ENCODE results near the gene PDE10A. TPM values are rescaled to one million over a fixed set of nuclear protein-coding genes. Genes with fewer than 3 reads are reported as not detected.

The PDE10A gene
- total RNA-seq, 2 experiments from 2014 or later = not detected

- Mint-ChIP-seq H3K27ac (no peak overlapping the region), H3K27me3 (no peaks in the 10 kb centered on the region), H3K4me1 (no peaks in the 10 kb centered on the region), H3K4me3 (no peak overlapping the region), H3K9me3 (ENCODE audit: low read depth) (peaks cover 14% of the 10 kb centered on the region), H3K36me3 (no peaks in the 10 kb centered on the region)
- no peak for DNase-seq
- no peak for ATAC-seq
- CTCF ChIA-PET = no interaction called here
Measured at GRCh38 chr6:165390475-165390874, 272.6 kb downstream of the PDE10A start.

- Mint-ChIP-seq H3K4me3 (no peak overlapping the region), H3K9me3 (ENCODE audit: low read depth) (peaks cover 14% of the 10 kb centered on the region), H3K27ac (no peak overlapping the region), H3K4me1 (no peaks in the 10 kb centered on the region), H3K27me3 (no peaks in the 10 kb centered on the region), H3K36me3 (no peaks in the 10 kb centered on the region)
- DNase-seq (no peak), ATAC-seq (no peak)
- CTCF ChIA-PET = no interaction called here
Measured at GRCh38 chr6:165389534-165389933, 273.5 kb downstream of the PDE10A start.

- Mint-ChIP-seq H3K27ac (no peak overlapping the region), H3K4me1 (no peaks in the 10 kb centered on the region), H3K36me3 (no peaks in the 10 kb centered on the region), H3K27me3 (no peaks in the 10 kb centered on the region), H3K9me3 (ENCODE audit: low read depth) (peaks cover 6% of the 10 kb centered on the region), H3K4me3 (no peak overlapping the region)
- ATAC-seq = no peak
- no peak for DNase-seq
- CTCF ChIA-PET = no interaction called here
Measured at GRCh38 chr6:165383323-165383722, 279.7 kb downstream of the PDE10A start.

GRCh38 chr6:165376100-165376499 lies 286.9 kb downstream of the PDE10A start:
- CTCF ChIA-PET = no interaction called here
- Mint-ChIP-seq H3K9me3 (ENCODE audit: low read depth) (peaks cover 2% of the 10 kb centered on the region), H3K27ac (no peak overlapping the region), H3K27me3 (no peaks in the 10 kb centered on the region), H3K4me3 (no peak overlapping the region), H3K4me1 (no peaks in the 10 kb centered on the region), H3K36me3 (no peaks in the 10 kb centered on the region)
- ATAC-seq = no peak
- no peak for DNase-seq

DNA sequence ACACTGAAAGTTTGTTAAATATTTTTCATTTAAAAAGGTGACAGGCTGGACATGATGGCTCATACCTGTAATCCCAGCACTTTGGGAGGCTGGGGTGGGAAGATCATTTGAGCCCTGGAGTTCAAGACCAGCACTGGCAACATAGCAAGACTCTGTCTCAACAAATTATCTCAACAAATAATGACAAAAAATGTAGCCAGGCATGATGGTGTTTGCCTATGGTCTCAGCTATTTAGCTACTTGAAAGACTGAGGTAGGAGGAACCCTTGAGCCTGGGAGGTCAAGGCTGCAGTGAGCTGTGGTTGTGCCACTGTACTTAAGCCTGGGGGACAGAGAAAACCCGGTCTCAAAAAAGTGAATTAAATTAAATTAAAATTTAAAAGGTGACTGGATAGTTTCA lies 297.7 kb downstream of the PDE10A start:
- Mint-ChIP-seq H3K36me3 (no peaks in the 10 kb centered on the region), H3K27me3 (no peaks in the 10 kb centered on the region), H3K9me3 (ENCODE audit: low read depth) (peaks cover 1% of the 10 kb centered on the region), H3K4me3 (no peak overlapping the region), H3K4me1 (no peaks in the 10 kb centered on the region), H3K27ac (no peak overlapping the region)
- CTCF ChIA-PET = no interaction called here
- DNase-seq (no peak), ATAC-seq (no peak)

DNA sequence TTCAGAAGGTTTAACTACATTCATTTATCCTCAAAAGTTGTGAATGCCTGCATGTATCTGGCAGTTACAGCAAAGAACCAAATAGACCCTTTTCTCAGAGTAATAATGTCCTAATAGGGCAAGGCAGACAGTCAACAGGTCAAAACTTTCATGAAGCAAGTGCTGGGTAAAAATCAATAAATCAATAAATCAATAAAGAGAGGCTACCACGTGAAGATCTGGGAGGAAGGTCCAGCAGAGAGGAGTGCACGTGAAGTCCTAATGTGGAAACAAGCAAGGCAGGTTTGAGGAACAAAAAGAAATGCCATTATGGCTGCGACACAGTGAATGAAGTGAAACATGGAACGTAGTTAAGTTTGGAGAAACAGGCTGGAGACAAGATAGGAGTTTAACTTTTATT lies 317.3 kb downstream of the PDE10A start:
- CTCF ChIA-PET = no interaction called here
- ATAC-seq = no peak
- no peaks in the 10 kb centered on the region for H3K27me3 Mint-ChIP-seq

GRCh38 chr6:165340532-165340931 lies 322.5 kb downstream of the PDE10A start:
- Mint-ChIP-seq H3K36me3 (no peaks in the 10 kb centered on the region), H3K27me3 (no peaks in the 10 kb centered on the region), H3K9me3 (ENCODE audit: low read depth) (peaks cover 5% of the 10 kb centered on the region), H3K27ac (no peak overlapping the region), H3K4me1 (no peaks in the 10 kb centered on the region), H3K4me3 (no peak overlapping the region)
- no peak for ATAC-seq
- CTCF ChIA-PET = no interaction called here
- no peak for DNase-seq

More for the DNA sequence above, 317.3 kb downstream of the PDE10A start:
- Mint-ChIP-seq H3K36me3 (no peaks in the 10 kb centered on the region), H3K9me3 (ENCODE audit: low read depth) (peaks cover 9% of the 10 kb centered on the region), H3K4me1 (no peaks in the 10 kb centered on the region), H3K27ac (no peak overlapping the region), H3K4me3 (no peak overlapping the region)
- no peak for DNase-seq

- no peaks in the 10 kb centered on the region for H3K36me3 Mint-ChIP-seq
- peaks cover 10% of the 10 kb centered on the region for H3K9me3 Mint-ChIP-seq (ENCODE audit: low read depth)
- H3K27me3 Mint-ChIP-seq = no peaks in the 10 kb centered on the region
- H3K27ac Mint-ChIP-seq = no peak overlapping the region
- no peaks in the 10 kb centered on the region for H3K4me1 Mint-ChIP-seq
- no peak for ATAC-seq
- CTCF ChIA-PET = no interaction called here
- no peak overlapping the region for H3K4me3 Mint-ChIP-seq
- DNase-seq = no peak
Measured at GRCh38 chr6:165325609-165326008, 337.4 kb downstream of the PDE10A start.

DNA sequence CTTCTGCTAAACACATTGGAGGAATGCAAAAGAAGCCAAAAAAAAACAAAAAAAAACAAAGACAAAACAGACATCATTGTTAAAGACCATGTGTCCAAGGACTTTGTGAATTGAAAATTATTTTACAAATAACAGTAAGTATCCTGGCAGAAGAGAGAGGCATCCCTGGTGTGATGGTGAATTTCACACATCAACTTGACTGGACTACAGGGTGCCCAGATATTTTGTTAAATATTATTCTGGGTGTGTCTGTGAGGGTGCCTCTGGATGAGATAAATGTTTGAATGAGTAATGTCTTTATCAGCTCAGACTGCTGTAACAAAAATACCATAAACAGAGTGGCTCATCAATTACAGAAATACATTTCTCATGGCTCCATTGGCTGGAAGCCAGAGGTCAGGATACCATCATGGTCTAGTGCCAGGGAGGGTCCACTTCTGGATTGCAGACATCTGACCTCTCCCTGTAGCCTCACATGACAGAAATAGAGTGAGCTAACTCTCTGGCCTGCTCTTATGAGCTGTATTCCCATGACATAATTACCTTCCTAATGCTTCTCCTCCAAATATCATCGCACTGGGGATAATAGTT lies 341.4 kb downstream of the PDE10A start:
- H3K4me1 Mint-ChIP-seq = no peaks in the 10 kb centered on the region
- ATAC-seq (no peak), DNase-seq (no peak)
- H3K36me3 Mint-ChIP-seq = no peaks in the 10 kb centered on the region
- no peak overlapping the region for H3K4me3 Mint-ChIP-seq
- no peaks in the 10 kb centered on the region for H3K27me3 Mint-ChIP-seq
- CTCF ChIA-PET = no interaction called here
- peaks cover 10% of the 10 kb centered on the region for H3K9me3 Mint-ChIP-seq (ENCODE audit: low read depth)
- no peak overlapping the region for H3K27ac Mint-ChIP-seq

- no peaks in the 10 kb centered on the region for H3K36me3 Mint-ChIP-seq
- H3K4me3 Mint-ChIP-seq = no peak overlapping the region
- no peak for DNase-seq
- H3K4me1 Mint-ChIP-seq = no peaks in the 10 kb centered on the region
- no peak for ATAC-seq
- H3K27ac Mint-ChIP-seq = no peak overlapping the region
- peaks cover 10% of the 10 kb centered on the region for H3K9me3 Mint-ChIP-seq (ENCODE audit: low read depth)
- CTCF ChIA-PET = no interaction called here
- H3K27me3 Mint-ChIP-seq = no peaks in the 10 kb centered on the region
Measured at GRCh38 chr6:165321150-165321549, 341.9 kb downstream of the PDE10A start.

DNA sequence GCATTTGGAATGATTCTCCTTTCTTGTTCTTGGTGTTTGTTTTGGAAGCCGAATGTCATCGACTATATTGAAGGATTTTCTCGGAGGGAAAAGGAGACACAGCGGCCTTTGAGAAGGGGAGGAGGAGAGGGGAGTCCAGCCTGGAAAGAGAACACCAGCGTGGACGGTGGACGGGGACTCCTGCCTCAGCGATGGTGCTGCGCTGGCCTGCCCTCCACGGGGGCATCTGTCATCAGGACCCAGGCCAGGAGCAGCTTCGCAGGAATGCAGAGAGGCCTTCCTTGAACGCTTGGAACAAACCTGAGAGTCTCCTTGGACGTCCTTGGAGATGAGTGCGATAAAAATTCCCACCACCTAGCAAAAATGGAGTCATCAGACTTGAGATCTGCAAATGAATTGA lies 345.3 kb downstream of the PDE10A start:
- no peak overlapping the region for H3K27ac Mint-ChIP-seq
- H3K27me3 Mint-ChIP-seq = no peaks in the 10 kb centered on the region
- H3K4me3 Mint-ChIP-seq = no peak overlapping the region
- H3K4me1 Mint-ChIP-seq = no peaks in the 10 kb centered on the region
- H3K36me3 Mint-ChIP-seq = no peaks in the 10 kb centered on the region
- peaks cover 6% of the 10 kb centered on the region for H3K9me3 Mint-ChIP-seq (ENCODE audit: low read depth)
- CTCF ChIA-PET = no interaction called here
- no peak for ATAC-seq
- no peak for DNase-seq

DNA sequence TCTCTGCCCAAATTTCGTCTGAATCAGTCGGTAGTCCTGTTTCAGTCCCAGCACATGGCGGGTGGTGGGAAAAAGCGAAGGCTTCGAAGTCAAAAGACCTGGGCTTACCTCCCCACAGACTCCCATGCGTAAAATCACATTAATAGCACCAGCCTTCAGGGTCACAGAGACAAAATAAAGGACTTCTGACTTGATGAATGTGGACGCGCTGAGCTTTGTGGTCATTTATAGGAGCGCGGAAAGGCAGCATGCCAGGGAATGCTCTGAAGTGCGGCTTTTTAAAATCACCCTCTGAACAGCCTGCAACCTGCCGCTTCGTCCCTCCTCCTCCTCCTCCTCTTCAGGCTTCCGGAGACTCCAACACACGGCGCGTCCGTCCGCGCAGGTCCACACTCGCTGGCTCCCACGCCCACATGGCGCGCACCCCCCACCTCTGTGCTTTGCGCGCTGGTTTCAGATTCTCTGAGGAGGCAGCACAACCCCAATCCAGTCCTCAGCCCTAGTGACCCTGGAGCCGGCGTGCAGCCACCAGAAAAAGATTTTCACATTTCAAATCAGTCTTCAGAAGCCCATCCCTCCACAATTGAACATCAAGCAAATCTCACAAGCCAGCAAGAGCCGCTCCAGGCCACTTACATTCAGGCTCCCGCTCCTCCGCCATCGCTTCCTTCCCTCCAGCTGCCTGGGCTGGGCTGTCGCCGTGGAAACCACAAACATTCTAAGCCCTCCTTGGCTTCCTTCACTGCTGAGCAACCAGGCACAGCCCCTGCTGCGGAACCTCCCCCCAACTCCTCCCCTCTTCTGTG lies 353.9 kb downstream of the PDE10A start, which contains the start of gene C6orf118:
Gene C6orf118 (minus strand): TSS at position 680 of the 806 bp plus-strand sequence. CDS start 19 bp downstream, at position 661.
- H3K4me3 Mint-ChIP-seq = no peak within 1 kb of the TSS
- no peaks in the 10 kb centered on the region for H3K4me1 Mint-ChIP-seq
- H3K36me3 Mint-ChIP-seq = no peaks in the 10 kb centered on the region
- CTCF ChIA-PET = no interaction called here
- DNase-seq (no peak), ATAC-seq (no peak)
- H3K27me3 Mint-ChIP-seq = no peaks in the 10 kb centered on the region
- no peak within 1 kb of the TSS for H3K27ac Mint-ChIP-seq
- no peaks in the 10 kb centered on the region for H3K9me3 Mint-ChIP-seq (ENCODE audit: low read depth)

DNA sequence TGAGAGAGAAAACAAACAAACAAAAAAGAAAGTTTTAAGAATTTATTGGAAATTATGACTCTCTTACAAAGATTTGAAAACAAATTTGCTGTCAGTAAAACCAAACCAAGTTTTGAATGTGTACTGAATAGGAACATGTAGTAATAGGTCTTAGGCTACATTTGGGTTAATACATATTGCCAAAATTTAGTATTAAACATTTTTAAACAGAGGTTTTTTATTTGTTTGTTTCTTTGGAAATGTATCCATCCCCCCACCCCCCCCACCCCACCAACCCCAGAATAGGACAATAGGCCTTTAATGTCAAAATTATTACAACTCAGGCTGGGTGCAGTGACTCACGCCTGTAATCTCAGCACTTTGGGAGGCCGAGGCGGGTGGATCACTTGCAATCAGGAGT lies 356.1 kb downstream of the PDE10A start:
- Mint-ChIP-seq H3K4me1 (no peaks in the 10 kb centered on the region), H3K27me3 (no peaks in the 10 kb centered on the region), H3K36me3 (no peaks in the 10 kb centered on the region), H3K9me3 (ENCODE audit: low read depth) (peaks cover 4% of the 10 kb centered on the region), H3K4me3 (no peak overlapping the region), H3K27ac (no peak overlapping the region)
- ATAC-seq (no peak), DNase-seq (no peak)
- CTCF ChIA-PET = no interaction called here

DNA sequence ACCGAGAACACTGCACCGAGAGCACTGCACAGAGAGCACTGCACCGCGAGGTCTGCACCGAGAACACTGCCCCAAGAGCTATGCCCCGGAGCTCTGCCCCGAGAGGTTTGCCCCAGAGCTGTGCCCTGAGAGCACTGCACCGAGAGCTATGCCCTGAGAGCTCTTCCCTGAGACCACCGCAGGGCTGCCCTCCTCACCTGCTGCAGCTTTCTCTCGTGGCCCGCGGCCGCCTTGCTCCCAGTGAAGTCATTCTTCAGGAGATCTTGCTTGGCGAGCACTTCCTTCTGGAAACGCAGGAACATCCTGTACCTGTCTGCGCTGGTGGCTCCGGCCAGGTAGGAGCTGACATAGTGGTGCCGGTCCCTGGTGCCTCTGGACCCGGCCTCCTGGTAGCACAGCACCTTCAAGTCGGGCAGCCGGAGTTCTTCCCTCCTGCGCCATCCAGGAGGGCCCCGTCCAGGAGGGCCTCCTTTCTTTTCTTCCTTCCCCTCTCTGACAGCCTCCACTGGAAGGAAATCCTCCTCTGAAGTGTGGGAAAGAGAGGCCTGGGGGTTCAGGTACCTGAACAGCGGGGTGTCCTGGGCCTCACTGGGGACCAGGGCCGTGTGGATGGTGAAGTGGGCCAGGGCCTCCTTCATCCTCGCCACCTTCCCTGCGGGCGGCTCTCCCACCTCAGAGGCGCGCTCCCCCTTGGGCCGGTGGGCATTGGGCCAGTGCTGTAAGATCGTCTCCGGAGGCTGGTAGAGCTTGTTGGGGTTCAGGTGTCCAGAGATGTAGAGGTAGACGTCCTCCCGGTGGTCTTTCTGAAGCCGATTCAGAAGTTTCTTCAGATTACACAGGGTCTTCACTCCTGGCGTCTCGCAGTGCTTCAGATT lies 361.4 kb downstream of the PDE10A start:
- CTCF ChIA-PET = no interaction called here
- DNase-seq (no peak), ATAC-seq (no peak)
- no peak overlapping the region for H3K4me3 Mint-ChIP-seq
- H3K36me3 Mint-ChIP-seq = no peaks in the 10 kb centered on the region
- H3K27ac Mint-ChIP-seq = no peak overlapping the region
- peaks cover 10% of the 10 kb centered on the region for H3K9me3 Mint-ChIP-seq (ENCODE audit: low read depth)
- H3K4me1 Mint-ChIP-seq = no peaks in the 10 kb centered on the region
- H3K27me3 Mint-ChIP-seq = no peaks in the 10 kb centered on the region
